ENCODE data around the gene TRIM65. TPM values are rescaled to one million over a fixed set of nuclear protein-coding genes. Genes with fewer than 3 reads are reported as not detected.

Gene TRIM65
- total and polyA plus RNA-seq, 2 of the 13 experiments (the other 11 are each of a cell fraction or from before 2014, with no cell fraction given) = 10.3 to 22.4 TPM

GRCh38 chr17:75843577-75844529 lies 52.9 kb downstream of the TRIM65 start, which contains the start of gene UNC13D (continued):
- TF ChIP-seq REST (IDR thresholded peaks at IDR 0.05; ENCODE audit: borderline replicate concordance in 1 of 2, low read depth in 1 of 2, low read length in 2 of 2) (no peak), GATAD1 (CRISPR knock-in tag; IDR thresholded peaks at IDR 0.05) (0 out of 2 replicates have a peak, but pooled peaks have one; percentile 4), CC2D1A (CRISPR knock-in tag; IDR thresholded peaks at IDR 0.05) (0 out of 2 replicates have a peak, but pooled peaks have one; percentile 45), THAP9 (CRISPR knock-in tag; IDR thresholded peaks at IDR 0.05; ENCODE audit: borderline replicate concordance) (peak; percentile 73; the same call in 1 of the 2 replicates), TP53 (CRISPR knock-in tag; conservative IDR thresholded peaks at IDR 0.05) (no peak), ZSCAN21 (CRISPR knock-in tag; IDR thresholded peaks at IDR 0.05; ENCODE audit: borderline replicate concordance) (peak; percentile 25; the same call in 1 of the 2 replicates), HNRNPL (IDR thresholded peaks at IDR 0.05; ENCODE audit: low read depth, low read length) (0 out of 2 replicates have a peak, but pooled peaks have one; percentile 29), ZNF629 (CRISPR knock-in tag; conservative IDR thresholded peaks at IDR 0.05) (0 out of 2 replicates have a peak, but pooled peaks have one; percentile 7), ZNF713 (CRISPR knock-in tag; IDR thresholded peaks at IDR 0.05) (peak; percentile 32; the same call in 1 of the 2 replicates), RXRB (CRISPR knock-in tag; IDR thresholded peaks at IDR 0.05; ENCODE audit: borderline replicate concordance) (peak; percentile 13; the same call in 1 of the 2 replicates), LCORL (IDR thresholded peaks at IDR 0.05) (no peak), LCORL (CRISPR knock-in tag; IDR thresholded peaks at IDR 0.05) (peak; percentile 16; the same call in 1 of the 2 replicates)
- TF ChIP-seq, protein P1, sequence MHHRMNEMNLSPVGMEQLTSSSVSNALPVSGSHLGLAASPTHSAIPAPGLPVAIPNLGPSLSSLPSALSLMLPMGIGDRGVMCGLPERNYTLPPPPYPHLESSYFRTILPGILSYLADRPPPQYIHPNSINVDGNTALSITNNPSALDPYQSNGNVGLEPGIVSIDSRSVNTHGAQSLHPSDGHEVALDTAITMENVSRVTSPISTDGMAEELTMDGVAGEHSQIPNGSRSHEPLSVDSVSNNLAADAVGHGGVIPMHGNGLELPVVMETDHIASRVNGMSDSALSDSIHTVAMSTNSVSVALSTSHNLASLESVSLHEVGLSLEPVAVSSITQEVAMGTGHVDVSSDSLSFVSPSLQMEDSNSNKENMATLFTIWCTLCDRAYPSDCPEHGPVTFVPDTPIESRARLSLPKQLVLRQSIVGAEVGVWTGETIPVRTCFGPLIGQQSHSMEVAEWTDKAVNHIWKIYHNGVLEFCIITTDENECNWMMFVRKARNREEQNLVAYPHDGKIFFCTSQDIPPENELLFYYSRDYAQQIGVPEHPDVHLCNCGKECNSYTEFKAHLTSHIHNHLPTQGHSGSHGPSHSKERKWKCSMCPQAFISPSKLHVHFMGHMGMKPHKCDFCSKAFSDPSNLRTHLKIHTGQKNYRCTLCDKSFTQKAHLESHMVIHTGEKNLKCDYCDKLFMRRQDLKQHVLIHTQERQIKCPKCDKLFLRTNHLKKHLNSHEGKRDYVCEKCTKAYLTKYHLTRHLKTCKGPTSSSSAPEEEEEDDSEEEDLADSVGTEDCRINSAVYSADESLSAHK (CRISPR knock-in tag; IDR thresholded peaks at IDR 0.05; ENCODE audit: borderline replicate concordance) = 0 out of 2 replicates have a peak, but pooled peaks have one; percentile 72
- TF ChIP-seq, protein P2, sequence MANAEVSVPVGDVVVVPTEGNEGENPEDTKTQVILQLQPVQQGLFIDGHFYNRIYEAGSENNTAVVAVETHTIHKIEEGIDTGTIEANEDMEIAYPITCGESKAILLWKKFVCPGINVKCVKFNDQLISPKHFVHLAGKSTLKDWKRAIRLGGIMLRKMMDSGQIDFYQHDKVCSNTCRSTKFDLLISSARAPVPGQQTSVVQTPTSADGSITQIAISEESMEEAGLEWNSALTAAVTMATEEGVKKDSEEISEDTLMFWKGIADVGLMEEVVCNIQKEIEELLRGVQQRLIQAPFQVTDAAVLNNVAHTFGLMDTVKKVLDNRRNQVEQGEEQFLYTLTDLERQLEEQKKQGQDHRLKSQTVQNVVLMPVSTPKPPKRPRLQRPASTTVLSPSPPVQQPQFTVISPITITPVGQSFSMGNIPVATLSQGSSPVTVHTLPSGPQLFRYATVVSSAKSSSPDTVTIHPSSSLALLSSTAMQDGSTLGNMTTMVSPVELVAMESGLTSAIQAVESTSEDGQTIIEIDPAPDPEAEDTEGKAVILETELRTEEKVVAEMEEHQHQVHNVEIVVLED (CRISPR knock-in tag; IDR thresholded peaks at IDR 0.05; ENCODE audit: borderline replicate concordance) = peak; percentile 39; the same call in 1 of the 2 replicates

Data from HepG2 (cell line).